Ectodermal cell (in vitro differentiated cells): Measurements from ENCODE around the gene NANOS1.
A peak's percentile ranks its signal among the peaks of the same experiment; 100 is the strongest.

Experiments used
- H3K27ac ChIP-seq: 2 replicates; pipeline ENCODE4 v1.7.0; 2013; ENCODE audit warnings: mild to moderate bottlenecking, low read depth, low read length; ENCODE audit not compliant: insufficient read depth, poor library complexity, severe bottlenecking
- H3K27me3 ChIP-seq: 2 replicates; pipeline ENCODE4 v1.7.0; 2013; ENCODE audit warnings: mild to moderate bottlenecking, low read length; ENCODE audit not compliant: insufficient read depth, control insufficient read depth, poor library complexity, severe bottlenecking
- H3K36me3 ChIP-seq: one replicate; pipeline ENCODE4 v1.7.0; 2013; ENCODE audit warnings: low read length; ENCODE audit not compliant: control insufficient read depth, insufficient read depth
- H3K4me1 ChIP-seq: one replicate; pipeline ENCODE4 v1.7.0; 2013; ENCODE audit warnings: low read length; ENCODE audit not compliant: control insufficient read depth, insufficient read depth
- H3K4me3 ChIP-seq: 2 replicates; pipeline ENCODE4 v1.7.0; 2013; ENCODE audit warnings: low read depth, low read length, control low read depth; ENCODE audit not compliant: insufficient read depth
- H3K9me3 ChIP-seq: 2 replicates; pipeline ENCODE4 v1.7.0; 2013; ENCODE audit warnings: mild to moderate bottlenecking, low read length, moderate library complexity; ENCODE audit not compliant: control insufficient read depth
- WGBS, 2 experiments: methylation state at CpG; one replicate each; pipeline ENCODE4 v1.1.7; 2013; ENCODE audit warnings: missing lambda C conversion rate in 2 of 2; 5-methylcytosine and 5-hydroxymethylcytosine counted together

NANOS1 gene

GRCh38 chr10:119028900-119029612, 458 bp upstream of the NANOS1 start:
- Histone ChIP-seq H3K4me1 (peaks cover 10% of the 10 kb centered on the region), H3K9me3 (no peaks in the 10 kb centered on the region), H3K27me3 (peaks cover 13% of the 10 kb centered on the region), H3K27ac (no peak overlapping the region), H3K4me3 (peak overlapping the region; percentile 55), H3K36me3 (peaks cover 4% of the 10 kb centered on the region)
- 4% methylated on average over 68 of the region's 68 CpGs for WGBS, 2 experiments

GRCh38 chr10:119030421-119031250, 1.1 kb downstream of the NANOS1 start:
- 6 to 7% methylated on average over 65 of the region's 65 CpGs for WGBS, 2 experiments
- peaks cover 10% of the 10 kb centered on the region for H3K4me1 ChIP-seq
- no peak overlapping the region for H3K27ac ChIP-seq
- peaks cover 11% of the 10 kb centered on the region for H3K36me3 ChIP-seq
- H3K27me3 ChIP-seq, result peaks cover 13% of the 10 kb centered on the region
- H3K4me3 ChIP-seq, result peak overlapping the region; percentile 55
- no peaks in the 10 kb centered on the region for H3K9me3 ChIP-seq

DNA sequence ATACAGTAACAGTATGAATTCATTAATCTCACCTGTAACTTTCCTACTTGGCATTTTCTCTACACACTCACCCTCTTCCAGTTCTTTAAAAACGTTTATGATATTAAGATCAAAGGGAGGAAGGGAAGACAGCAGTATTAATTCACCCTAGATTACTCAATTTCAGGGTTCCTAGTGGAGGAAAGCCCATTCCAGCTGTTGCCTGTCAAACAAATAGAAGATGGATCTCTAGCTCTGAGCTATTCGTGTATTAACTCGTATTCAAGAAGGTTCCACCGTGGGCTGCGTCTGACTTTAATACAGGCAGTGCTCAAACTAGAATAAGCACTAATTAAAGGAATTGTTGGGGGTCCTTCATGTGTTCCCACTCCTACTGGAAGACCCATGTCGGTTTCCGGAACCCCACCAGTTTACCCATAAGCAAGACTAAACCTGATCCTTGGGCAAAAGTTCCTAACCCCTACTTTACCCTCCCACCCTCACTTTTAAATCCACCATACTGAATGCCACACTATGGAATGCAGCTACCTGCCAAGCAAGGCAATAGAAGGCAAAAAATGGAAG, 2.1 kb downstream of the NANOS1 start:
- peaks cover 18% of the 10 kb centered on the region for H3K36me3 ChIP-seq
- H3K27me3 ChIP-seq, result peaks cover 13% of the 10 kb centered on the region
- no peaks in the 10 kb centered on the region for H3K9me3 ChIP-seq
- H3K4me1 ChIP-seq, result peaks cover 10% of the 10 kb centered on the region
- WGBS, 2 experiments, result 74 to 77% methylated on average over 6 to 7 of the region's 7 CpGs
- no peak overlapping the region for H3K27ac ChIP-seq
- no peak overlapping the region for H3K4me3 ChIP-seq

- Histone ChIP-seq H3K27ac (no peak overlapping the region), H3K4me3 (no peak overlapping the region), H3K4me1 (no peaks in the 10 kb centered on the region), H3K36me3 (peaks cover 73% of the 10 kb centered on the region), H3K27me3 (no peaks in the 10 kb centered on the region), H3K9me3 (no peaks in the 10 kb centered on the region)
- WGBS, 2 experiments, result 91 to 97% methylated on average over 1 of the region's 1 CpG
Observed at GRCh38 chr10:119039161-119039560, 9.6 kb downstream of the NANOS1 start.

- 89 to 94% methylated on average over 4 of the region's 4 CpGs for WGBS, 2 experiments
- Histone ChIP-seq H3K4me1 (no peaks in the 10 kb centered on the region), H3K27ac (no peak overlapping the region), H3K4me3 (no peak overlapping the region), H3K9me3 (no peaks in the 10 kb centered on the region), H3K36me3 (peaks cover 83% of the 10 kb centered on the region), H3K27me3 (no peaks in the 10 kb centered on the region)
Observed at GRCh38 chr10:119041326-119041725, 11.8 kb downstream of the NANOS1 start.

GRCh38 chr10:119042169-119042568, 12.7 kb downstream of the NANOS1 start:
- H3K4me3 ChIP-seq, result no peak overlapping the region
- no peak overlapping the region for H3K27ac ChIP-seq
- H3K4me1 ChIP-seq, result no peaks in the 10 kb centered on the region
- peaks cover 81% of the 10 kb centered on the region for H3K36me3 ChIP-seq
- H3K9me3 ChIP-seq, result no peaks in the 10 kb centered on the region
- 95 to 96% methylated on average over 26 of the region's 26 CpGs for WGBS, 2 experiments
- no peaks in the 10 kb centered on the region for H3K27me3 ChIP-seq

- Histone ChIP-seq H3K36me3 (peaks cover 79% of the 10 kb centered on the region), H3K27me3 (no peaks in the 10 kb centered on the region), H3K27ac (no peak overlapping the region), H3K4me1 (no peaks in the 10 kb centered on the region), H3K4me3 (no peak overlapping the region), H3K9me3 (no peaks in the 10 kb centered on the region)
- WGBS, 2 experiments, result 93 to 94% methylated on average over 7 of the region's 7 CpGs
Observed at GRCh38 chr10:119045561-119045960, 16.0 kb downstream of the NANOS1 start.

- H3K27ac ChIP-seq, result no peak overlapping the region
- peaks cover 84% of the 10 kb centered on the region for H3K36me3 ChIP-seq
- no peaks in the 10 kb centered on the region for H3K4me1 ChIP-seq
- H3K9me3 ChIP-seq, result no peaks in the 10 kb centered on the region
- no peak overlapping the region for H3K4me3 ChIP-seq
- H3K27me3 ChIP-seq, result no peaks in the 10 kb centered on the region
- WGBS, 2 experiments, result 93 to 94% methylated on average over 4 of the region's 5 CpGs
Observed at GRCh38 chr10:119049361-119049760, 19.8 kb downstream of the NANOS1 start.

- Histone ChIP-seq H3K4me1 (no peaks in the 10 kb centered on the region), H3K9me3 (no peaks in the 10 kb centered on the region), H3K27me3 (no peaks in the 10 kb centered on the region), H3K4me3 (no peak overlapping the region), H3K36me3 (peaks cover 83% of the 10 kb centered on the region), H3K27ac (no peak overlapping the region)
- WGBS, 2 experiments, result 96 to 97% methylated on average over 14 of the region's 14 CpGs
Observed at GRCh38 chr10:119049777-119050176, 20.3 kb downstream of the NANOS1 start.

- Histone ChIP-seq H3K4me3 (no peak overlapping the region), H3K27ac (no peak overlapping the region), H3K9me3 (no peaks in the 10 kb centered on the region), H3K27me3 (no peaks in the 10 kb centered on the region), H3K36me3 (peaks cover 85% of the 10 kb centered on the region), H3K4me1 (no peaks in the 10 kb centered on the region)
- 97 to 98% methylated on average over 3 of the region's 3 CpGs for WGBS, 2 experiments
Observed at GRCh38 chr10:119051775-119052174, 22.3 kb downstream of the NANOS1 start.
